Measurements from ENCODE around the gene TMEM45A.
A peak's percentile ranks its signal among the peaks of the same experiment; 100 is the strongest.

TMEM45A gene

DNA sequence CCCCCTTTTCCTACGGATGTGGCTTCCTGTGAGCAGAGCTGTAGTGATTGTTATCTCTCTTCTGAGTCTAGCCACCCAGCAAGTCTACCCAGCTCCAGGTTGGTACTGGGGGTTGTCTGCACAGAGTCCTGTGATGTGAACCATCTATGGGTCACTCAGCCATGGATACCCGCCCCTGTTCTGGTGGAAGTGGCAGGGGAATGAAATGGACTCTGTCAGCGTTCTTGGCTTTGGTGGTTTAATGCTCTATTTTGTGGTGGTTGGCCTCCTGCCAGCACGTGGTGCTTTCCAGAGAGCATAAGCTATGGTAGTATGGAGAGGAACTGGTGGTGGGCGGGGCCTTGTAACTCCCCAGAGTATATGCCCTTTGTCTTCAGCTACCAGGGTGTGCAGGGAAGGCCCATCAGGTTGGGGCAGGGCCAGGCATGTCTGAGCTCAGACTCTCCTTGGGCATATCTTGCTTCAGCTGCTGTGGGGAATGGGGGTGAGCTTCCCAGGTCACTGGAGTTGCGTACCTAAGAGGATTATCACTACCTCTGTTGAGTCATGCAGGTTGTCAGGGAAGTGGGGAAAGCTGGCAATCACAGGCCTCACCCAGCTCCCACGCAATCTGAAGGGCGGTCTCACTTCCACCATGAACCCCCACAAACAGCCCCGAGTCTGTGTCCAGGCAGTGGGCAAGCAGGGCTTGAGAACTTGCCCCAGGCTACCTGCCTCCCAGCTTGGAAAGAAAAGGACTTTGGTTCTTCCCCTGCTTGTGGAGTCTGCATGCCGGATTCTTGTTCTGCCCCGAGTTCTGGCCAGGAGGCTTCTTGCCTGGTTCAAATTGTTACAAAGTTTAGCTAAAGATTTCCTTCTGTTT is 108.0 kb downstream of the TMEM45A start:
- DNase-seq (ENCODE audit: low read depth), result peak; percentile 100

DNA sequence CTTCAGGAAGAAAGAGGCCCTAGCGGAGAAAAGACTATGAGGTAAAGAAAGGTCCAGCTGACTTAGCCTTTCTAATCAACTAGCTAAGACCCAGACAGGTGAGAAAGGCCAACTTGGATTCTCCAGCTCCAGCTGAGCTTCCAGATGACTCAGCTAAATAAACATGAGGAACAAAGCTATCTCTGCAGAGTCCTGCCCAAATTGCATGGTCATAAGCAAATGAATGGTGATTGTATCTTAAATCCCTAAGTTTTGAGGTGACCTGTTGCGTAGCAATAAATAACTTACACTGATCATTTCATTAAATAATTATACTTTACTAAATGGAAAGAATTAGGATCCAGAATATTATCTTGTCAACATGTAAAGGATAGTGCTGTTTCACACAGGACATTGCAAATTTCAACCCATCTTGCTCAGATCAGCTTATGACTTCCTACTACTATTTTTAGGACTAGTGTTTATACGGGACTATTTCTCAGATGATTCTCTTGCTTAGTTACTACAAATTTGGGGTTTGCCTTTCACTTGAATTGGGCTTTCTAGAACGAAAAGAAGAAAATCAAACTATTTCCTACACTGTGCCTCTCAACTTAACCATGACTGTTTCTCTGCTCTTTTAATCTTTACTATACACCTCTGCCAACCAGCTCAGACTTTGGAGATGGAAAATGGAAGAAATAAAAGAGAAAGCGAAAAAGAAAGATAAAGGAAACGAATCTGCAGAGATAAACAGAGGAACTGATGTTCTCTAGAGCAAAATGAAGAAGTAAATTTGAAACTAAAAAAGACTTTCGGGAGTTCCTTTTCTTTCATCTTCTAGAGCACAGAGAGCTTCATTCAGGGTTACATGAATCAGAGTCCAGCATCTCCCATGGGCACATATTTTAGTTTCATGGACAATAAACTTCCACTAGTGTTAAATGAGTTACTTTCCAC is 110.4 kb downstream of the TMEM45A start:
- H3K4me3 ChIP-seq (ENCODE audit: low read length), result no peak overlapping the region
- DNase-seq (ENCODE audit: low read depth), result peak; percentile 84
- TF ChIP-seq, protein P1, sequence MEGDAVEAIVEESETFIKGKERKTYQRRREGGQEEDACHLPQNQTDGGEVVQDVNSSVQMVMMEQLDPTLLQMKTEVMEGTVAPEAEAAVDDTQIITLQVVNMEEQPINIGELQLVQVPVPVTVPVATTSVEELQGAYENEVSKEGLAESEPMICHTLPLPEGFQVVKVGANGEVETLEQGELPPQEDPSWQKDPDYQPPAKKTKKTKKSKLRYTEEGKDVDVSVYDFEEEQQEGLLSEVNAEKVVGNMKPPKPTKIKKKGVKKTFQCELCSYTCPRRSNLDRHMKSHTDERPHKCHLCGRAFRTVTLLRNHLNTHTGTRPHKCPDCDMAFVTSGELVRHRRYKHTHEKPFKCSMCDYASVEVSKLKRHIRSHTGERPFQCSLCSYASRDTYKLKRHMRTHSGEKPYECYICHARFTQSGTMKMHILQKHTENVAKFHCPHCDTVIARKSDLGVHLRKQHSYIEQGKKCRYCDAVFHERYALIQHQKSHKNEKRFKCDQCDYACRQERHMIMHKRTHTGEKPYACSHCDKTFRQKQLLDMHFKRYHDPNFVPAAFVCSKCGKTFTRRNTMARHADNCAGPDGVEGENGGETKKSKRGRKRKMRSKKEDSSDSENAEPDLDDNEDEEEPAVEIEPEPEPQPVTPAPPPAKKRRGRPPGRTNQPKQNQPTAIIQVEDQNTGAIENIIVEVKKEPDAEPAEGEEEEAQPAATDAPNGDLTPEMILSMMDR (IDR thresholded peaks at IDR 0.05; ENCODE audit: insufficient read depth, low read depth, low read length, missing control alignments), result no peak

More for the DNA sequence above, 108.0 kb downstream of the TMEM45A start:
- H3K4me3 ChIP-seq (ENCODE audit: low read length), result no peak overlapping the region
- TF ChIP-seq, protein P1 (IDR thresholded peaks at IDR 0.05; ENCODE audit: insufficient read depth, low read depth, low read length, missing control alignments), result no peak

DNA sequence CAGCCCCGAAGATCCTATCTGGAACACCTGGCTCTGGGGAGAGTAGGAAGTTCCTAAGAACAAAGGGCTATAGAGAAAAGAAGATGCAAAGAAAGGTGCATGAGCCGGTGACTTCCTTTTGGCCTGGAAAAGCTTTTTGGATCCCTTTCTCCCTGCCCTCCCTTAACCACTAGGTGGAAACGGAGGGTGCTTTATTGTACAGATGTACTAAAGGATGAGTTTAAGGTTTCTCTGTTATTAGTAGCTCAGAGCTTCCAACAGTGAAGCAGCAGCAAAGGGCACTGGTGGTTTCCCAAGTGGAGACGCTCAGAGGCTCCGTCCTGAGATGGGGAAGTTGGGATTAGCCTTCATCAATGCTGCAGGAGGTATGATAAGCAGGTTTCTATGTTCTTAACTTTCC is 111.0 kb downstream of the TMEM45A start:
- no peak overlapping the region for H3K4me3 ChIP-seq (ENCODE audit: low read length)
- TF ChIP-seq, protein P1 (IDR thresholded peaks at IDR 0.05; ENCODE audit: insufficient read depth, low read depth, low read length, missing control alignments), result peak; percentile 76
- DNase-seq (ENCODE audit: low read depth), result peak; percentile 58

DNA sequence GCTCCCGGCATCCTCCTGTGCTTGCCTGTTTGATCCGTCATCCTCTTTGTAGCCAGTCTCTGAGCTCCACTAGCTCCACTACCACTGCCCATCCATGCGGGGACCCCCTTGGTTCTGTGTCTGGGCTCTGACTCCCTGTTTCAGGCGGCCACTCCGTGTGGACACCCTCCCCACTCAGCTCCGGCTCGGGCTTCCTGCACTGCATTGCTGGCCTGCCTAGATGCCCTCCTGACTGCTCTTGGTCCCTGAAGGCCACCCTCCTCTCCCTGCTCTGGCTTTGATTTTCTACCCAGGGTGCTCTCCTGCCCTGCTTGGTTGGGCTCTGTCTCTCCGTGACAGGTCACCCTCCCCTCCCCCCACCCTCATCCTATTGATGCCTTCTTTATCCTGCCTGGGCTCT is 112.9 kb downstream of the TMEM45A start:
- no peak overlapping the region for H3K4me3 ChIP-seq (ENCODE audit: low read length)
- no peak for DNase-seq (ENCODE audit: low read depth)
- TF ChIP-seq, protein P1 (IDR thresholded peaks at IDR 0.05; ENCODE audit: insufficient read depth, low read depth, low read length, missing control alignments), result no peak

DNA sequence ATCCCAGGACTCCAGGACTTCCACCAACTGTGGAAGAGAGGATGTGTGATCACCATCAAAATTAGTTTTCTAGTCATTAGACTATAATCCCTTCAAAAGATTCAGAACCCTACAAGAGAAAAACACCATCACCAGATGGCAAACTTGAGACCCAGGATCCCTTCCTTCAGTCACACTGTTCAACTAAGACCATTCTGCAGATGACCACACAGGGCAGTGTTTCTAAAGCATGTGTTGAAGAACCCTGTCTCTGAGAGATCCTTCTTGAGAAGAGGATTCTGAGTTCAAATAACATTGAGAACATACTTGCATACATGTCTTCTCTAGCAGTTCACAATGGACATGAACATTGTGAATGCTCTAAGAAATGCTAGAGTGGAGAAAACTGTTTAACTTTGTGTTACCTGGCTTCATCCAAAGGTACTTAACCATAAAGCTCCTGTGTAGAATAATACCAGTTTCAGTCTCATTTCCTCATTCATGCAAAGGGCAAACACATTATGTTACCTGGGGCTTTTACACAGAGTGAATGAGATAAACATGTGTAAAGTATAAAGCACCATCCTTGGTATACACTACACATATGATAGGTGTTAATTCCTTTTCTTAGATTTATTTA is 114.6 kb downstream of the TMEM45A start:
- DNase-seq (ENCODE audit: low read depth), result no peak
- TF ChIP-seq, protein P1 (IDR thresholded peaks at IDR 0.05; ENCODE audit: insufficient read depth, low read depth, low read length, missing control alignments), result no peak
- no peak overlapping the region for H3K4me3 ChIP-seq (ENCODE audit: low read length)

DNA sequence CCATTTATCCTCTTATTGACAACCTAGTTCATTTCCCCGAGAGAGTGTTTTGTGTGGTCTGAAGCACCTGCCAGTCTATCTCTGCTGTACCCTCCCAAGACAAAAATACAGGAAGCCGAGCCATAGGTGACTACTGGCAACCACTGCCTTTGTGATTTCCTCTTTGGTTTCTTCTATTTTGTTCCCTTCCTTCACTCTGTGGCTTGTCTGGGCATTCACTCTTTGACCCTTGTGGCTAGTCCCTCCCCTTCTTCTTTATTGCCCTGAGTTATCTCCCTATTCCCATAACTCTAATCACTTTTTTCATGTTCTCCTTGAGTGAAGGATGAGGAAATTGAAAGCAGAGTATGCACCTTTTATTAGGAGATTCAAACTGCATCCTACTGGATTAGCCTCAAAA is 116.9 kb downstream of the TMEM45A start, which contains the start of gene ADGRG7:
TSS of gene ADGRG7 (plus strand) at position 297 of the 400 bp plus-strand sequence. CDS start 256 bp downstream, outside the sequence.
- DNase-seq (ENCODE audit: low read depth), result no peak
- no peak within 1 kb of the TSS for H3K4me3 ChIP-seq (ENCODE audit: low read length)
- TF ChIP-seq, protein P1 (IDR thresholded peaks at IDR 0.05; ENCODE audit: insufficient read depth, low read depth, low read length, missing control alignments), result no peak

All from epithelial cell of esophagus (primary cell).